Adrenal gland (tissue), 5 donors: Measurements from ENCODE around the gene DNAH17.

Experiments used
- POLR2A ChIP-seq, 2 donors: fragments of 450-650 bp; IDR thresholded peaks; one replicate each; pipeline ENCODE4 v1.6.1; 2017; ENCODE audit warnings: antibody characterized with exemption in 2 of 2, mild to moderate bottlenecking in 2 of 2, moderate library complexity in 1 of 2
- TF ChIP-seq, protein P1 (sequence below), 6 experiments: fragments of 450-650 bp in 4 of 6; fragments of 200-600 bp in 2 of 6; sonication (generic) in 1 of 6; IDR thresholded peaks; 1 replicate in 5 of 6; 2 replicates in 1 of 6; pipeline versions ENCODE4 v1.5.1 to v1.8.0; 2016 to 2021; ENCODE audit warnings: antibody characterized with exemption in 6 of 6, mild to moderate bottlenecking in 2 of 6, moderate library complexity in 1 of 6
- donor health status: DM: no; HTN: no; CAD: no.

- TF ChIP-seq, protein P1, sequence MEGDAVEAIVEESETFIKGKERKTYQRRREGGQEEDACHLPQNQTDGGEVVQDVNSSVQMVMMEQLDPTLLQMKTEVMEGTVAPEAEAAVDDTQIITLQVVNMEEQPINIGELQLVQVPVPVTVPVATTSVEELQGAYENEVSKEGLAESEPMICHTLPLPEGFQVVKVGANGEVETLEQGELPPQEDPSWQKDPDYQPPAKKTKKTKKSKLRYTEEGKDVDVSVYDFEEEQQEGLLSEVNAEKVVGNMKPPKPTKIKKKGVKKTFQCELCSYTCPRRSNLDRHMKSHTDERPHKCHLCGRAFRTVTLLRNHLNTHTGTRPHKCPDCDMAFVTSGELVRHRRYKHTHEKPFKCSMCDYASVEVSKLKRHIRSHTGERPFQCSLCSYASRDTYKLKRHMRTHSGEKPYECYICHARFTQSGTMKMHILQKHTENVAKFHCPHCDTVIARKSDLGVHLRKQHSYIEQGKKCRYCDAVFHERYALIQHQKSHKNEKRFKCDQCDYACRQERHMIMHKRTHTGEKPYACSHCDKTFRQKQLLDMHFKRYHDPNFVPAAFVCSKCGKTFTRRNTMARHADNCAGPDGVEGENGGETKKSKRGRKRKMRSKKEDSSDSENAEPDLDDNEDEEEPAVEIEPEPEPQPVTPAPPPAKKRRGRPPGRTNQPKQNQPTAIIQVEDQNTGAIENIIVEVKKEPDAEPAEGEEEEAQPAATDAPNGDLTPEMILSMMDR (IDR thresholded peaks at IDR 0.05) = no peak
- no peak for TF ChIP-seq POLR2A (IDR thresholded peaks at IDR 0.05)
Observed at GRCh38 chr17:78431692-78431958, 145.6 kb downstream of the DNAH17 start.
